ENCODE data around the gene TRIP11.

- TF ChIP-seq EZH2 (IDR thresholded peaks at IDR 0.05) (no peak), FOXP2 (optimal IDR thresholded peaks at IDR 0.05; ENCODE audit: control extremely low read depth, extremely low read length, insufficient read depth) (no peak)
Measured at GRCh38 chr14:91945751-91946621, 93.9 kb downstream of the TRIP11 start.

Data from SK-N-MC (cell line).